ENCODE data around the gene PRMT1. TPM values are rescaled to one million over a fixed set of nuclear protein-coding genes. Genes with fewer than 3 reads are reported as not detected.
A peak's percentile ranks its signal among the peaks of the same experiment; 100 is the strongest.

PRMT1 gene
- total and polyA plus RNA-seq, 9 of the 15 experiments (the other 6 are each of a cell fraction or from before 2014, with no cell fraction given), result 13.3 to 464 (median 326) TPM

GRCh38 chr19:49677901-49678674 lies 1.0 kb downstream of the PRMT1 start (continued):
- TF ChIP-seq MGA (IDR thresholded peaks at IDR 0.05) (no peak), MCM3 (IDR thresholded peaks at IDR 0.05) (no peak), ZNF75A (CRISPR knock-in tag; IDR thresholded peaks at IDR 0.05) (no peak), U2AF1 (optimal IDR thresholded peaks at IDR 0.05; ENCODE audit: low read depth, low read length) (no peak), CUX1 (CRISPR knock-in tag; IDR thresholded peaks at IDR 0.05) (no peak), ZNF217 (CRISPR knock-in tag; IDR thresholded peaks at IDR 0.05) (no peak), POLR2AphosphoS2 (IDR thresholded peaks at IDR 0.05; ENCODE audit: low read length) (no peak), MED1 (CRISPR knock-in tag; IDR thresholded peaks at IDR 0.05; ENCODE audit: borderline replicate concordance) (no peak), MAX (CRISPR knock-in tag; IDR thresholded peaks at IDR 0.05) (no peak), CEBPB (tag; IDR thresholded peaks at IDR 0.05) (peak; percentile 58; the same call in 1 of the 2 replicates), DNMT1 (IDR thresholded peaks at IDR 0.05) (no peak)
